RPMI7951 (cell line): Measurements from ENCODE around the gene CSNK1G3. TPM values are rescaled to one million over a fixed set of nuclear protein-coding genes. Genes with fewer than 3 reads are reported as not detected.

ENCODE experiments used
- DNase-seq: peaks from one replicate; pipeline ENCODE4 v3.0.0-alpha.2; 2012; ENCODE audit warnings: low read depth
- total RNA-seq: library from RNA; depleted of rRNA; stranded (reverse); fragments of >200 nt; shearing (Covaris generic); gene quantifications from 2 replicates; pipeline ENCODE4 v1.2.3, GENCODE V29; 2014; rRNA removed

Gene CSNK1G3
- total RNA-seq, 1 experiment from 2014 or later, result 35.7 TPM

DNA sequence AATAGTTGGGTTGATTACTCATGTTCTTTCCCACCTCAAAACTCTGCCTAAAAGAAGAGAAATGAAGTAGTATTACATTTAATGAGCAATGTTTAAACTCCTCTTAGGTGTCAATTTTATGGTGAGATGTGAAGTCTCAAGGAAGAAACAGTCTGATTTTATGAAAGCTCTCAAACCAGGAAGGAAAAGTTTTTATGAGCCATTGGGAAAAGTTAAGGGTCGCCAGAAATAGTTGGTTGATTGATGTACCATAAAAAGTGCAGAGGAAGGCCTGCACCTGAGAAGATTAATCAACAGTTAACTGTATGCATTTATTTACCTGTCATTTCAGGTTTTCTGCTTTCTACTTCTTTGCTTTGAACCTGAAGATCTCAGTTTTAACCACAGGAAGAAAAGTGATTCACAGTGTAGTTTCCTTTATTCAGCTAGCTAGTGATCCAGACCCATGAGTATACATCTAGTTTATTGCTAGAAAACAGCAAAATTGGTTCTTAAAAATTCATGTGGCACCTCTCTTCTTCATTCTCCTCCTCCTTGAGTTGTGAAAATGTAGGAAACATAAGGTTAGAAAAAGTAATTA lies 133.1 kb downstream of the CSNK1G3 start:
- no peak for DNase-seq

GRCh38 chr5:123647066-123647465 lies 135.1 kb downstream of the CSNK1G3 start:
- DNase-seq, result no peak

DNA sequence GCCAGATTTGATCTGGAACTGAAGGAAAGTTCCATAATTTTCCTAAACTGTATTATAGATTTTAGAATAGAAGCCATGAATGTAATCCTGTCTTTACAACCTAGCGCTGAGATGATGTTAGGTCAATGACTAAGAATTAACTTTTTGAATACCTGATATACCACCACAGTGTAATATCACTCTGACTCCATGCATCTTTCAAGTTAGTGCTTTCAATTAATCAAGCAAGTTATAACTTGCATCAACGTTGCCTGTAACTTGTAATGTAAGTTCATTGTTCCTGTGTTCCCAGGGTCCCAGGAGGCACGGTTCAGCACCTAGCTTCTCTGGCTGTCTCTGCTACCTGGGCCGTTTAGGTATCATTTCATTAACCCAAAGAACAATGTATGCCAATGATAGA lies 139.3 kb downstream of the CSNK1G3 start:
- DNase-seq, result no peak

DNA sequence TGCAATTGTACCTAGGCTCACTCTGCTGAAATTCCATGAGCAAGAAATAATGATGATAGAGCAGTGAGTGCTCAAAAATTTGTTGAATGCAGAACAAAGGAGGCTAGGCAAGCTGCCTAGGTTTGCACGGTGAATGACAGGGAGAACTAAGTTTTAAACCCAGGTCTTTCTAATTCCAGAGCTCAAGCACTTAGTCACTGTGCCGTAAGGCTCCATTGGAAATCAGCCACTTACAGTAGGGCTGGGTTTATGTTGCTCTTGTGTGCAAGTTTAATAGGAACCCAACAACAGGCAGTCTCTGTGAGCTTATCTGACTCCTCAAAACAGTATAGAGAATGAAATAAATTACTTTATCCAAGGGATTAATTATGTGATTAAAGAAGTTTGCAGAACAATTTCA lies 147.0 kb downstream of the CSNK1G3 start:
- no peak for DNase-seq

DNA sequence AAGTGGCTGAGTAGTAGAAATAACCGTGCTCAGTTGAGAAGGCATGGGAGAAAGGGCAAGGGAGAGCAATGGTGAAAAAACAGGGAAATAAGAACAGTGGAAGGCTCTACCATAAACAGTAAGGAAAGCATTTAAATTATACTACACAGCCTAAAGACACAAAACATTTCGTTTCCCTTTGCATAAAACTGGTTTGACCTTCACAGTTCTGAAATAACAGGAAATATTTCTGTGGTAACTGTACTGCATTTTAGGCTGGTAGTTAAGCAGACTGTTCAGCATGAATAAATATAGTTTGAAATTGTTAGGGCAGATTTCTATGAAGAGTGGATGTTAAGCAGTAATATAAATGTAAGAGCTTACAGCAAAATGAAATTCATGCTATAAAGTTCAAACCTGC lies 147.5 kb downstream of the CSNK1G3 start:
- DNase-seq, result no peak

- DNase-seq, result no peak
Measured at GRCh38 chr5:123664961-123665360, 153.0 kb downstream of the CSNK1G3 start.

GRCh38 chr5:123665822-123666371 lies 153.9 kb downstream of the CSNK1G3 start:
- DNase-seq, result no peak

Other genes with a start within 250 kb of the CSNK1G3 start
- gene CEP120, start 88.8 kb upstream of the CSNK1G3 start, total RNA-seq, result 19.2 and 19.4 TPM in 2 replicates